ENCODE results near the gene MRPL45.
"Not testable (repeated sequence)": the region's sequence is repeated elsewhere in the genome, so short reads cannot be mapped to it uniquely, and the experiment has no call there.

- TF ChIP-seq CTCF, EP300, POLR2AphosphoS5, POLR2A (IDR thresholded peaks at IDR 0.05): not testable (repeated sequence)
Observed at GRCh38 chr17:38285994-38286393, 11.0 kb upstream of the MRPL45 start.
